Thoracic aorta (tissue), 2 donors: ENCODE data around the gene PRND. TPM values are rescaled to one million over a fixed set of nuclear protein-coding genes. Genes with fewer than 3 reads are reported as not detected.

ENCODE experiments used
- ATAC-seq: fragments of 150-250 bp; one replicate; pipeline ENCODE4 v1.8.0; 2017; ENCODE audit warnings: low read depth; ENCODE audit not compliant: insufficient number of reproducible peaks, low FRiP score
- DNase-seq: peaks from one replicate; pipeline ENCODE4 v3.0.0-alpha.2; 2020; ENCODE audit warnings: low spot score
- H3K27ac ChIP-seq, 2 donors: fragments of 200-600 bp; sonication (generic); 1 replicate in 1 of 2; 2 replicates in 1 of 2; pipeline ENCODE4 v1.5.1; 2016; ENCODE audit warnings: mild to moderate bottlenecking in 2 of 2, moderate library complexity in 2 of 2
- H3K27me3 ChIP-seq: fragments of 200-600 bp; sonication (generic); replicated peaks from 2 replicates; pipeline ENCODE4 v1.6.0; 2016; ENCODE audit warnings: mild to moderate bottlenecking; ENCODE audit not compliant: insufficient read depth
- H3K36me3 ChIP-seq: fragments of 200-600 bp; sonication (generic); one replicate; pipeline ENCODE4 v1.5.1; 2016
- H3K4me1 ChIP-seq, 2 donors: fragments of 200-600 bp; sonication (generic); 1 replicate in 1 of 2; 2 replicates in 1 of 2; pipeline versions ENCODE4 v1.5.1 to v1.6.0; 2016; ENCODE audit warnings: low read depth in 2 of 2, mild to moderate bottlenecking in 1 of 2; ENCODE audit not compliant: control insufficient read depth in 1 of 2
- H3K4me3 ChIP-seq: fragments of 200-600 bp; sonication (generic); 2 replicates; pipeline ENCODE4 v1.5.1; 2016; ENCODE audit warnings: mild to moderate bottlenecking
- H3K9me3 ChIP-seq: fragments of 200-600 bp; sonication (generic); 2 replicates; pipeline ENCODE4 v1.5.1; 2016
- CTCF ChIP-seq: fragments of 200-600 bp; sonication (generic); IDR thresholded peaks from one replicate; pipeline ENCODE4 v1.5.1; 2019; ENCODE audit warnings: antibody characterized with exemption
- total RNA-seq, 2 donors: library from RNA; depleted of rRNA; stranded (reverse); fragments of >200 nt; gene quantifications; one replicate each; pipeline versions ENCODE4 v1.1.0 to v1.2.3, GENCODE V29; 2016

The PRND gene
- total RNA-seq, 2 donors from 2014 or later, result not detected

- Histone ChIP-seq H3K36me3 (no peaks in the 10 kb centered on the region), H3K4me3 (no peak overlapping the region), H3K9me3 (no peaks in the 10 kb centered on the region), H3K27me3 (no peaks in the 10 kb centered on the region), H3K27ac (no peak overlapping the region), H3K4me1 (no peaks in the 10 kb centered on the region)
- no peak for TF ChIP-seq CTCF
- ATAC-seq, result no peak
- DNase-seq, result no peak
These were observed 40.3 kb upstream of the PRND start for GRCh38 chr20:4681401-4681800.

- ATAC-seq, result no peak
These were observed 39.7 kb upstream of the PRND start for GRCh38 chr20:4681991-4682401.

GRCh38 chr20:4682682-4683081 lies 39.0 kb upstream of the PRND start:
- H3K9me3 ChIP-seq, result no peaks in the 10 kb centered on the region
- no peak overlapping the region for H3K27ac ChIP-seq
- TF ChIP-seq CTCF, result no peak
- no peak for ATAC-seq
- peaks cover 4% of the 10 kb centered on the region in 2 donors for H3K4me1 ChIP-seq
- H3K4me3 ChIP-seq, result no peak overlapping the region
- H3K36me3 ChIP-seq, result no peaks in the 10 kb centered on the region
- no peak for DNase-seq
- H3K27me3 ChIP-seq, result no peaks in the 10 kb centered on the region

More at GRCh38 chr20:4681991-4682401, 39.7 kb upstream of the PRND start:
- Histone ChIP-seq H3K27me3 (no peaks in the 10 kb centered on the region), H3K4me1 (no peaks in the 10 kb centered on the region), H3K4me3 (no peak overlapping the region), H3K9me3 (no peaks in the 10 kb centered on the region), H3K27ac (no peak overlapping the region), H3K36me3 (no peaks in the 10 kb centered on the region)
- no peak for DNase-seq
- no peak for TF ChIP-seq CTCF

GRCh38 chr20:4683261-4683660 lies 38.4 kb upstream of the PRND start:
- no peak for TF ChIP-seq CTCF
- ATAC-seq (no peak), DNase-seq (no peak)
- Histone ChIP-seq H3K36me3 (no peaks in the 10 kb centered on the region), H3K27me3 (no peaks in the 10 kb centered on the region), H3K4me1 (peaks cover 4% of the 10 kb centered on the region in 2 donors), H3K27ac (no peak overlapping the region), H3K4me3 (no peak overlapping the region), H3K9me3 (no peaks in the 10 kb centered on the region)

- TF ChIP-seq CTCF, result no peak
- no peaks in the 10 kb centered on the region for H3K27me3 ChIP-seq
- H3K9me3 ChIP-seq, result no peaks in the 10 kb centered on the region
- peaks cover 4% of the 10 kb centered on the region in 2 donors for H3K4me1 ChIP-seq
- no peak for DNase-seq
- H3K27ac ChIP-seq, result no peak overlapping the region
- no peaks in the 10 kb centered on the region for H3K36me3 ChIP-seq
- ATAC-seq, result no peak
- no peak overlapping the region for H3K4me3 ChIP-seq
These were observed 36.8 kb upstream of the PRND start for GRCh38 chr20:4684837-4685413.
